H9 (cell line): ENCODE data around the gene TTLL1. TPM values are rescaled to one million over a fixed set of nuclear protein-coding genes. Genes with fewer than 3 reads are reported as not detected.

Source experiments
- DNase-seq: peaks from one replicate; pipeline ENCODE4 v3.0.0-alpha.2; 2017
- H2AFZ ChIP-seq: one replicate; pipeline ENCODE4 v1.6.1; 2013; ENCODE audit warnings: mild to moderate bottlenecking, low read length, control low read depth, moderate library complexity
- H2AK5ac ChIP-seq: 2 replicates; pipeline ENCODE4 v1.6.1; 2013; ENCODE audit warnings: low read length, control low read depth, mixed read lengths; ENCODE audit not compliant: insufficient read length
- H2BK120ac ChIP-seq: one replicate; pipeline ENCODE4 v1.6.1; 2013; ENCODE audit warnings: low read depth, mild to moderate bottlenecking, low read length, control low read depth, inconsistent platforms; ENCODE audit not compliant: poor library complexity, severe bottlenecking
- H2BK12ac ChIP-seq: 2 replicates; pipeline ENCODE4 v1.6.1; 2013; ENCODE audit warnings: low read length, control low read depth, mixed read lengths, low read depth; ENCODE audit not compliant: insufficient read length
- H2BK15ac ChIP-seq: 2 replicates; pipeline ENCODE4 v1.6.1; 2013; ENCODE audit warnings: low read depth, low read length, control low read depth
- H2BK20ac ChIP-seq: one replicate; pipeline ENCODE4 v1.6.1; 2013; ENCODE audit warnings: low read depth, mild to moderate bottlenecking, low read length, control low read depth, inconsistent platforms; ENCODE audit not compliant: poor library complexity, severe bottlenecking
- H2BK5ac ChIP-seq: 2 replicates; pipeline ENCODE4 v1.6.1; 2013; ENCODE audit warnings: low read length, control low read depth, mixed read lengths; ENCODE audit not compliant: insufficient read length
- H3K14ac ChIP-seq: 2 replicates; pipeline ENCODE4 v1.6.1; 2013; ENCODE audit warnings: low read length, control low read depth; ENCODE audit not compliant: insufficient read depth
- H3K18ac ChIP-seq: 2 replicates; pipeline ENCODE4 v1.6.1; 2013; ENCODE audit warnings: low read depth, mild to moderate bottlenecking, mixed read lengths, low read length, control low read depth; ENCODE audit not compliant: insufficient read length
- H3K23ac ChIP-seq: 2 replicates; pipeline ENCODE4 v1.6.1; 2013; ENCODE audit warnings: low read length, control low read depth, mixed read lengths, low read depth; ENCODE audit not compliant: insufficient read length
- H3K23me2 ChIP-seq: 2 replicates; pipeline ENCODE4 v1.6.1; 2013; ENCODE audit warnings: low read depth, mild to moderate bottlenecking, mixed read lengths, low read length, control low read depth; ENCODE audit not compliant: insufficient read length, poor library complexity, severe bottlenecking
- H3K27ac ChIP-seq: 2 replicates; pipeline ENCODE4 v1.5.1; 2013; ENCODE audit warnings: low read length, control low read depth, mixed read lengths, low read depth; ENCODE audit not compliant: insufficient read length
- H3K27me3 ChIP-seq: 2 replicates; pipeline ENCODE4 v1.6.1; 2013; ENCODE audit warnings: low read length, control low read depth, inconsistent platforms; ENCODE audit not compliant: insufficient read depth
- H3K4ac ChIP-seq: 2 replicates; pipeline ENCODE4 v1.6.1; 2013; ENCODE audit warnings: low read depth, mild to moderate bottlenecking, control low read depth, inconsistent platforms, low read length, moderate library complexity
- H3K4me1 ChIP-seq: 2 replicates; pipeline ENCODE4 v1.6.1; 2013; ENCODE audit warnings: low read length, control low read depth, inconsistent platforms; ENCODE audit not compliant: insufficient read depth
- H3K4me2 ChIP-seq: 2 replicates; pipeline ENCODE4 v1.6.1; 2013; ENCODE audit warnings: low read length, control low read depth, mixed read lengths; ENCODE audit not compliant: insufficient read length, insufficient read depth
- H3K56ac ChIP-seq: 2 replicates; pipeline ENCODE4 v1.6.1; 2013; ENCODE audit warnings: low read depth, mild to moderate bottlenecking, mixed read lengths, low read length, control low read depth; ENCODE audit not compliant: insufficient read length
- H3K79me1 ChIP-seq: 2 replicates; pipeline ENCODE4 v1.6.1; 2013; ENCODE audit warnings: low read depth, mild to moderate bottlenecking, moderate library complexity, low read length, control low read depth, inconsistent platforms; ENCODE audit not compliant: insufficient read depth, poor library complexity, severe bottlenecking
- H3K79me2 ChIP-seq: 2 replicates; pipeline ENCODE4 v1.6.1; 2013; ENCODE audit warnings: low read length, control low read depth, inconsistent platforms; ENCODE audit not compliant: insufficient read depth
- H3K9ac ChIP-seq: 2 replicates; pipeline ENCODE4 v1.6.1; 2013; ENCODE audit warnings: low read length, control low read depth, mixed read lengths; ENCODE audit not compliant: insufficient read length; ENCODE audit errors: extremely low read depth
- H3K9me3 ChIP-seq: one replicate; pipeline ENCODE4 v1.6.1; 2013; ENCODE audit warnings: low read depth, low read length, inconsistent platforms; ENCODE audit not compliant: control insufficient read depth
- H3T11ph ChIP-seq: one replicate; pipeline ENCODE4 v1.6.1; 2013; ENCODE audit warnings: mild to moderate bottlenecking, low read length, control low read depth, inconsistent platforms
- H4K20me1 ChIP-seq: one replicate; pipeline ENCODE4 v1.6.1; 2013; ENCODE audit not compliant: control insufficient read depth, insufficient read length, insufficient read depth
- H4K5ac ChIP-seq: 2 replicates; pipeline ENCODE4 v1.6.1; 2013; ENCODE audit warnings: low read depth, mild to moderate bottlenecking, mixed read lengths, low read length, control low read depth; ENCODE audit not compliant: insufficient read length
- H4K8ac ChIP-seq: replicated peaks from 2 replicates; pipeline ENCODE4 v1.6.1; 2013; ENCODE audit warnings: low read length, control low read depth, mixed read lengths, low read depth; ENCODE audit not compliant: insufficient read length
- H4K91ac ChIP-seq: 2 replicates; pipeline ENCODE4 v1.6.1; 2013; ENCODE audit warnings: low read depth, mild to moderate bottlenecking, moderate library complexity, mixed read lengths, low read length, control low read depth; ENCODE audit not compliant: insufficient read length
- H3K27ac Mint-ChIP-seq, 3 experiments: 2 replicates in 2 of 3; 3 replicates in 1 of 3; pipeline ENCODE4 v1.8.0; 2020 to 2021; ENCODE audit warnings: mixed read lengths in 3 of 3, mild to moderate bottlenecking in 1 of 3, moderate library complexity in 1 of 3
- H3K27me3 Mint-ChIP-seq: 2 replicates; pipeline ENCODE4 v1.8.0; 2021; ENCODE audit warnings: low read depth, mild to moderate bottlenecking, moderate library complexity, mixed read lengths
- H3K36me3 Mint-ChIP-seq, 3 experiments: 2 replicates in 2 of 3; 3 replicates in 1 of 3; pipeline ENCODE4 v1.8.0; 2020 to 2021; ENCODE audit warnings: low read depth in 3 of 3, mixed read lengths in 3 of 3; ENCODE audit not compliant: insufficient read depth in 1 of 3
- H3K4me1 Mint-ChIP-seq, 2 experiments: 2 replicates each; pipeline ENCODE4 v1.8.0; 2020; ENCODE audit warnings: mixed read lengths in 2 of 2
- H3K4me3 Mint-ChIP-seq, 2 experiments: 2 replicates in 1 of 2; 3 replicates in 1 of 2; pipeline ENCODE4 v1.8.0; 2020 to 2021; ENCODE audit warnings: mild to moderate bottlenecking in 2 of 2, mixed read lengths in 2 of 2, moderate library complexity in 1 of 2
- H3K9me3 Mint-ChIP-seq, 2 experiments: 2 replicates in 1 of 2; 3 replicates in 1 of 2; pipeline ENCODE4 v1.8.0; 2020; ENCODE audit warnings: mild to moderate bottlenecking in 2 of 2, mixed read lengths in 2 of 2, moderate library complexity in 1 of 2
- WGBS: extraction: QIAGEN DNeasy Blood & Tissue Kit; methylation state at CpG from one replicate; pipeline ENCODE4 v1.1.7; 2013; ENCODE audit warnings: missing lambda C conversion rate, low lambda C conversion rate, mixed read lengths; ENCODE audit not compliant: insufficient read length; ENCODE audit errors: extremely low coverage; 5-methylcytosine and 5-hydroxymethylcytosine counted together
- total RNA-seq: library from RNA; stranded (reverse); gene quantifications from 2 replicates; pipeline ENCODE4 v1.2.1, GENCODE V29; 2021
- TF ChIP-seq, protein P1 (sequence below): fragments of 200-600 bp; sonication (generic); conservative IDR thresholded peaks from 3 replicates; pipeline ENCODE4 v1.8.0; 2021; ENCODE audit warnings: antibody characterized with exemption, mild to moderate bottlenecking

TTLL1 gene
- total RNA-seq, 1 experiment from 2014 or later: 4.1 TPM

DNA sequence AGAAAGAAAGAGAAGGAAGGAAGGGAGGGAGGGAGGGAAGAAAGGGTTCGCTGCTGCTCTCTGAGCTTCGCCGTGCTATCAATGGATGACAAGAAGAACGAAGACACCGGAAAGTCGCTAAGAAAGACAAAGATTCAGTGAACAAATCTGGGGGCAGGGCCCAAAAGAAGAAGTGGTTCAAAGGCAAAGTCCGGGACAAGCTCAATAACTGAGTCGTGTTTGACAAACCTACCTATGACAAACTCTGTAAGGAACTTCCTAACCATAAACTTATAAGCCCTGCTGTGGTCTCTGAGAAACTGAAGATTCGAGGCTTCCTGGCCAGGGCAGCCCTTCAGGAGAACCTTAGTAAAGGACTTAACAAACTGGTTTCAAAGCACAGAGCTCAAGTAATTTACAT lies 2.9 kb upstream of the TTLL1 start:
- Histone ChIP-seq H3K23ac (no peak overlapping the region), H2BK120ac (no peak overlapping the region), H3K18ac (no peak overlapping the region), H3K23me2 (peaks cover 5% of the 10 kb centered on the region), H3K4me2 (no peak overlapping the region), H3K27ac (no peak overlapping the region), H3K9ac (no peak overlapping the region), H3K9me3 (no peaks in the 10 kb centered on the region), H3K79me2 (no peaks in the 10 kb centered on the region), H3K56ac (no peak overlapping the region), H2BK15ac (no peak overlapping the region), H3K27me3 (no peaks in the 10 kb centered on the region), H3K79me1 (no peaks in the 10 kb centered on the region), H4K8ac (no peak overlapping the region), H3K4ac (no peak overlapping the region), H3K14ac (no peak overlapping the region), H4K91ac (no peak overlapping the region), H3K4me1 (no peaks in the 10 kb centered on the region), H4K20me1 (no peaks in the 10 kb centered on the region), H2BK12ac (no peak overlapping the region), H2AFZ (no peak overlapping the region), H2AK5ac (no peak overlapping the region), H3T11ph (no peak overlapping the region), H4K5ac (no peak overlapping the region), H2BK20ac (no peak overlapping the region), H2BK5ac (no peak overlapping the region)
- H3K4me1 Mint-ChIP-seq: peaks cover 6 to 25% of the 10 kb centered on the region in 2 experiments; a peak in 3 of 4 replicates
- peaks cover 2% of the 10 kb centered on the region; the same call in 1 of the 2 replicates for H3K27me3 Mint-ChIP-seq
- DNase-seq: no peak
- TF ChIP-seq, protein P1, sequence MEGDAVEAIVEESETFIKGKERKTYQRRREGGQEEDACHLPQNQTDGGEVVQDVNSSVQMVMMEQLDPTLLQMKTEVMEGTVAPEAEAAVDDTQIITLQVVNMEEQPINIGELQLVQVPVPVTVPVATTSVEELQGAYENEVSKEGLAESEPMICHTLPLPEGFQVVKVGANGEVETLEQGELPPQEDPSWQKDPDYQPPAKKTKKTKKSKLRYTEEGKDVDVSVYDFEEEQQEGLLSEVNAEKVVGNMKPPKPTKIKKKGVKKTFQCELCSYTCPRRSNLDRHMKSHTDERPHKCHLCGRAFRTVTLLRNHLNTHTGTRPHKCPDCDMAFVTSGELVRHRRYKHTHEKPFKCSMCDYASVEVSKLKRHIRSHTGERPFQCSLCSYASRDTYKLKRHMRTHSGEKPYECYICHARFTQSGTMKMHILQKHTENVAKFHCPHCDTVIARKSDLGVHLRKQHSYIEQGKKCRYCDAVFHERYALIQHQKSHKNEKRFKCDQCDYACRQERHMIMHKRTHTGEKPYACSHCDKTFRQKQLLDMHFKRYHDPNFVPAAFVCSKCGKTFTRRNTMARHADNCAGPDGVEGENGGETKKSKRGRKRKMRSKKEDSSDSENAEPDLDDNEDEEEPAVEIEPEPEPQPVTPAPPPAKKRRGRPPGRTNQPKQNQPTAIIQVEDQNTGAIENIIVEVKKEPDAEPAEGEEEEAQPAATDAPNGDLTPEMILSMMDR: no peak
- WGBS: no CpG with 5 or more reads among the region's 9 CpGs
- H3K36me3 Mint-ChIP-seq: peaks cover 5 to 13% (median 7%) of the 10 kb centered on the region in 3 experiments
- peaks cover 13 to 14% of the 10 kb centered on the region in 2 experiments for H3K9me3 Mint-ChIP-seq
- 0 out of 7 replicates have a peak overlapping the region, but pooled peaks of 1 of the 3 experiments have one; percentile 66 for H3K27ac Mint-ChIP-seq
- H3K4me3 Mint-ChIP-seq: no peak overlapping the region
